ENCODE results near the gene NAGS.
"Not testable (repeated sequence)": the region's sequence is repeated elsewhere in the genome, so short reads cannot be mapped to it uniquely, and the experiment has no call there.

NAGS gene, protein sequence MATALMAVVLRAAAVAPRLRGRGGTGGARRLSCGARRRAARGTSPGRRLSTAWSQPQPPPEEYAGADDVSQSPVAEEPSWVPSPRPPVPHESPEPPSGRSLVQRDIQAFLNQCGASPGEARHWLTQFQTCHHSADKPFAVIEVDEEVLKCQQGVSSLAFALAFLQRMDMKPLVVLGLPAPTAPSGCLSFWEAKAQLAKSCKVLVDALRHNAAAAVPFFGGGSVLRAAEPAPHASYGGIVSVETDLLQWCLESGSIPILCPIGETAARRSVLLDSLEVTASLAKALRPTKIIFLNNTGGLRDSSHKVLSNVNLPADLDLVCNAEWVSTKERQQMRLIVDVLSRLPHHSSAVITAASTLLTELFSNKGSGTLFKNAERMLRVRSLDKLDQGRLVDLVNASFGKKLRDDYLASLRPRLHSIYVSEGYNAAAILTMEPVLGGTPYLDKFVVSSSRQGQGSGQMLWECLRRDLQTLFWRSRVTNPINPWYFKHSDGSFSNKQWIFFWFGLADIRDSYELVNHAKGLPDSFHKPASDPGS

DNA sequence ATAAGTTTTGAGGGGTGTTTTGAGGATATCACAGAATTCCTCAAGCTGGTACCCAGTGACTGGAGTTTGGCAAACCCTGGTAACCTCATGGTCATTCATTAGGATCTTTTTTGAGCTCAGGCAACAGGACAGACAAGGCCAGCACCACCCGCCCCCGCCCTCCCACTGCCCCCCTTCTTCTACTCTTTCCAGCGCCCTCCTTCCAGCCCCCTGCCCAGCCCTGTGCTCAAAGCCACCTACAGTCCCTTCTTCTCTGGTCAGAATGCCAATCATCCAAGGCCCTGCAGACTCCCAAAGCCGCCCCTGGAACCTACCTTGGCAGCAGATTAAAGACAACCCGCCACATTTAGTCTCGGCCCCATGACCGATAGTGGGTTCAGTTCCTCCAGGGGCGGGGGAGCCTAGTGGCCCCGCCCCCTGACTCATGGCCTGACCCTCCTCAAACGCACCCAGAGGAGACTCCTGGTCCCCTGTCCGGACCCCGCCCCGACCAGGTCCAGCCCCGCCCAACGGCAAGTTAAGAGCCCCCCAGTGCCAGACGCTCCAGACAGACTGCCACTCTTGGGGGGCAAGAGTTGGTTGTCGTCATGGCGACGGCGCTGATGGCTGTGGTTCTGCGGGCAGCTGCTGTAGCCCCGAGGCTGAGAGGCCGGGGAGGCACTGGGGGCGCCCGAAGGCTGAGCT is at the start of gene NAGS:
Gene NAGS, plus strand, starts transcription at position 546 of the 684 bp plus-strand sequence. Its CDS starts 42 bp downstream, at position 588.
- DNase-seq: peak in 2 of 3 experiments; percentile 38 to 54

DNA sequence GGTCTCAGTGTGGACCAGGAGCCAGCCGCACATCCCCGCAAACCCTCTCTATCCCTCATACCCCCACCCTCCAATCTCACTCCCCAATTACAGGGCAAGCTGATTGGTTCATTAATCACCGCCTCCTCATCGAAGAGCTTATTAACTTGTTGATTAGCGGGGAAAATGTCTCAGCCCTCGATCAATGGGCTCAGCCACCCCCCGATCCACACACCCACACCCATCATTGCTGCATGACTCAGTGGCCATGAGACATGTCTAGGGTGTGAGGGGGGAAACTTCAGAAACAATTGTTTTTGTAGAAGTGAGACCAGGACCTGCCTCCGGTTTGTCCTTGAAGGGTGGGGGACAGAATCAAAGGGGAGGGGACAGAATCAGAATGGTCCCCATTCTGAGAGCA is 48.2 kb upstream of the NAGS start:
- no peak for DNase-seq

DNA sequence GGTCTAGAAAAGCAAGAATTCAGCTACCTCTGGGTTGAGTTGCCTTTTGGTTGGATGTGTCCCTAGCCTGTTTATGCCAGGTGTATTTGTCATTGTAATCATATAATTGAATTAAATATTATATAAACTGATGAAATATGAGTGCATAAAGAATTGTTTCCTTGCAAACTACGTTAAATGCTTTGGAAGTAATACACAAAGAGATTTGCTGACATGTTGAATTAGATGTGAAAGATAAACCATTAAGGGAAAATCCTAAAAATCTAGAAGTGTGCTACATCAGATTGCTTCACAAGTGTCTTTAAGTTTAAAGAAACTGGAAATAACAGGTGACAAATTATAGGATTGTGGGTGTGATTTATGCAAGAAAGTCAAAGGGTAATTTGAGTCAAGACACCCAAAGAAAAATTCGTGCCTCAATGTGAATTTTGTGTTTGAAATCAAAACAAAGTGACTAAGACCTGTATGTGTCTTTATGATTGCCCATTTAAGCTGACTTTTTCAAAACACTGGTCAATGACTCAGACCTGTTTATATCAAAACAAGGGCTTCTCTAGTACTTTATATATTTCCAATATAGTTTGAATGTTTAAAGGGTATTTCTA is 45.6 kb upstream of the NAGS start:
- no peak for DNase-seq

DNA sequence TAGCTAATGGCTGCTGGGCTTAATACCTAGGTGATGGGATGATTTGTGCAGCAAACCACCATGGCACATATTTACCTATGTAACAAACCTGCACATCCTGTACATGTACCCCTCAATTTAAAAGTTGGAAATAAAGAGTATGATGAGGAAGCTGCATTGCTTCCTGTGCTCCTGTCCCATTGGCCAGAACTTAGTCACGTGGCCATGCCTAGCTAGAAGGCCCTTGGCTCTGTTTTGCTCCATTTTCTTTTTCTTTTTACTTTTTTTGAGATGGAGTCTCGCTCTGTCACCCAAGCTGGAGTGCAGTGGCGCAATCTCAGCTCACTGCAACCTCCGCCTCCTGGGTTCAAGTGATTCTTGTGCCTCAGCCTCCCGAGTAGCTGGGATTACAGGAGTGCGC is 43.1 kb upstream of the NAGS start:
- not testable (repeated sequence) for DNase-seq

DNA sequence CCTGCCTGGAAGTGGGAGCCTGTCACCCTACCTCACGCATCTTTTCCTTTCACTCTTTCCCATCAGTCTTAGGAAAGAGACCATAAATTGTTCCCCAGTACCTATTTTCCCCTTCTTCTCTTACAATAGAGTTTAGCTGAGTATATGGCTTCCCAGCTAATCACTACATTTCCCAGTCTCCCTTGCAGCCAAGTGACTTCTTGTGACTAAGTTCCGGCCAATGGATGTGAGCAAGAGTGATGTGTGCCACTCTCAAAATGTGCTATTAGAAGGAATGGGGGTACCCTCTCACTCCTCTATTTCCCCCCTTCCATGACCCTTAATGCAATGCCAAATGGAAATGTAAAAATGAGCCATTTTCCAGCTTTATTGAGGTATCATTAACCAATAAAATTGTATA is 42.5 kb upstream of the NAGS start:
- DNase-seq: no peak

DNA sequence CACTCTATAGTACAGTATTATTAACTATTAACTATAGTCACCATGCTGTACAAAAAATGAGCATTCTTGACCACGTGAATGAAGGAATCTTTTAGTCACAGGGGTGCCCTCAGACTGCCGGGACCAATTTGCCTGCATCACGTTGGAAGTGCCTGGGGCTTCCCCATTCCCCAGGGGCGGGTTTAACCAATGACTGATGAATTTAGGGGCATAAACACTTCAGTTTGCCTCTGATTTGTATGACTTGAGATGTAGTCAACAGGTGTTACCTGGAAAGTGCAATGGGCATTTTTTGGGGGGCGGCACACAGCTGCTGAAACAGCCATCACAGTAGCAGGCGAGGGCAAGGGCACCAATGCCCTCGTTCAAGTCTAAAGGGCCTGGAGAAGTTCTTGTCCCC is 41.9 kb upstream of the NAGS start:
- no peak for DNase-seq

DNA sequence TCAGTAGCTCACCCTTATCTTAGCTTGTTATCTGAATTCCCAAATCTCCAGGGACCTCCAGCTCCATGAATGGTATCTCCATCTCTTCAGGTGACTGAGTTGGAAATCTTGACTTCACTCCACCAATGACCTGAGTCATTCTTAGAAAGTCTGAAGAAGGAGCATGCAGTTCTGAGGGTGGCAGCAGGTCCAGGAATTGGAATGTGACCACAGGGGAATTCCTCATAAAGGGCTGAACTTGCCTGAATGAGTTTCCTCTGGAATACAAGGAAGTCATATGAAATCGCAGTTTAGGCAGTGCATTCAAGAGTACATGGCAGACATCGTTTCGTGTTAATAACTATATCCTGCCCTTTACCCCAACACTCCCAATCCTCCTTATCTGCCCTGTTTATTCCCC is 38.1 kb upstream of the NAGS start:
- no peak for DNase-seq

DNA sequence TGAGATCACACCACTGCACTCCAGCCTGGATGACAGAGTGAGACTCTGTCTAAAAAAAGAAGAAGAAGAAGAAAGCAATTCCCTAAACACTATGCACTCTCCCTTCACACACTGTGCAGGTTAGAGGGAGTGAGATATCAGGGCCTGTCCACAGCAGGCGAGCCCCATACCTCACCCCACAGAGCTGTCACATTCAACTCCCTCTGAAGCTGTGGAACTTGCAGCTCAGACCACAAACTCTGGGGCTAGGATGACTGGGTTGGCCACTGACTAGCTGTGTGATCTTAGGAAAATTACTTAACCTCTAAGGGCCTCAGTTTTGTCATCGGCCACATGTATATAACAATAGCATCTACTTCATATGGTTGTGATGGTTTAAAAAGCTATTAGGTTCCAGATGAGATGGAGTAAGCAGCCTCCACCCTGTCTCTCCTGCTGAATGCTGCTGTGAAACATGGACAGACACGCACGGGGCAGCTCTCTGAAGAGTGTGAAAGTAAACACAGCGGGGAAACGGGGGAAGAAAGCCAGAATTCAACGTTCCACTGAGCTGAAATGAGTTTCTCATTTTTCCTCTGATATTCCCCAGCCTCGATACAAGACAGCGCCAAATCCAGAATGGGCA is 37.1 kb upstream of the NAGS start:
- DNase-seq: no peak

DNA sequence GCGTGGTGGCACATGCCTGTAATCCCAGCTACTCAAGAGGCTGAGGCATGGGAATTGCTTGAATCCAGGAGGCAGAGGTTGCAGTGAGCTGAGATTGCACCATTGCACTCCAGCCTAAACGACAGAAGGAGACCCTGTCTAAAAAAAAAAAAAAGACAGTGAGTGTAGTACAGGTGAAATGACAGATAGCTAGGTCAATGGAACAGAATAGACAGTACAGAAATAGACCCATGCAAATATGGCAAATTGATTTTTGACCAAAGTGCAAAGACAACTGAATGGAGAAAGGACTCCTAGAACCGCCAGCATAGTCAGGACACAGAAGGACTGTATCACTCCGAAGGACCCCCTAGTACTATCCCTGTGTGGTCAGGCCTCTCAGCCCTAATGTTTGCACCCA is 34.1 kb upstream of the NAGS start:
- DNase-seq: no peak

DNA sequence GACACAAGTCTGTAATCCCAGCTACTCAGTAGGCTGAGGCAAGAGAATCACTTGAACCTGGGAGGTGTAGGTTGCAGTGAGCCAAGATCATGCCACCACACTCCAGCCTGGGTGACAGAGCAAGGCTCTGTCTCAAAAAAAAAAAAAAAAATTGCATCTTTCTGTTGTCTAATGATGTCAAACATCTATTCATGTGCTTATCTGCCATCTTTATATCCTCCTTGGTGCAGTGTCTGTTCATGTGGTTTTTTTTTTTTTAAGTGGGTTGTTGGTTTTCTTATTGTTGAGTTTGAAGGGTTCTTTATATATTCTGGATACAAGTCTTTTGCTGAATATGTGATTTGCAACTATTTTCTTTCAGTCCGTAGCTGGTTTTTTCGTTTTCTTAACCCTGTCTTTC is 33.0 kb upstream of the NAGS start:
- not testable (repeated sequence) for DNase-seq

DNA sequence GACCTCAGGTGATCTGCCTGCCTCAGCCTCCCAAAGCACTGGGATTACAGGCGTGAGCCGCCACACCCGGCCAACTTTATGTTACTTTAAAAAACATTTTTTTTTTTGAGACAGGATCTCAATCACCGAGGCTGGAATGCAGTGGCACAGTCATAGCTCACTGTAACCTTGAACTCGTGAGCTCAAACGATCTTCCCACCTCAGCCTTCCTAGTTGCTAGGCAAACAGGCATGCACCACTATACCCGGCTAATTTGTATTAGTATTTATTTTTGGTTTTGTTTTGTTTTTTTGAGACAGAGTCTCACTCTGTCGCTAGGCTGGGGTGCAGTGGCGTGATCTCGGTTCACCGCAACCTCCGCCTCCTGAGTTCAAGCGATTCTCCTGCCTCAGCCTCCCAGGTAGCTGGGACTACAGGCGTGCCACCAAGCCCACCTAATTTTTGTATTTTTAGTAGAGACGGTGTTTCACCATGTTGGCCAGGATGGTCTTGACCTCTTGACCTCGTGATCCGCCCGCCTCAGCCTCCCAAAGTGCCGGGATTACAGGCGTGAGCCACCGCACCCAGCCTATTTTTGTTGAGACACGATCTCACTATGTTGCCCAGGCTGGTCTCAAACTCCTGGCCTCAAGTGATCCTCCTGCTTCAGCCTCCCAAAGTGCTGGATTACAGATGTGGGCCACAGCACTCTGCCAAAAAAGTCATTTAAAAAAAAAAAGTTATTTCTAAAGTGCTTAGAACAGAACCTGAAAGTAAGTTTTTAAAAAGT is 31.8 kb upstream of the NAGS start:
- DNase-seq: not testable (repeated sequence)

DNA sequence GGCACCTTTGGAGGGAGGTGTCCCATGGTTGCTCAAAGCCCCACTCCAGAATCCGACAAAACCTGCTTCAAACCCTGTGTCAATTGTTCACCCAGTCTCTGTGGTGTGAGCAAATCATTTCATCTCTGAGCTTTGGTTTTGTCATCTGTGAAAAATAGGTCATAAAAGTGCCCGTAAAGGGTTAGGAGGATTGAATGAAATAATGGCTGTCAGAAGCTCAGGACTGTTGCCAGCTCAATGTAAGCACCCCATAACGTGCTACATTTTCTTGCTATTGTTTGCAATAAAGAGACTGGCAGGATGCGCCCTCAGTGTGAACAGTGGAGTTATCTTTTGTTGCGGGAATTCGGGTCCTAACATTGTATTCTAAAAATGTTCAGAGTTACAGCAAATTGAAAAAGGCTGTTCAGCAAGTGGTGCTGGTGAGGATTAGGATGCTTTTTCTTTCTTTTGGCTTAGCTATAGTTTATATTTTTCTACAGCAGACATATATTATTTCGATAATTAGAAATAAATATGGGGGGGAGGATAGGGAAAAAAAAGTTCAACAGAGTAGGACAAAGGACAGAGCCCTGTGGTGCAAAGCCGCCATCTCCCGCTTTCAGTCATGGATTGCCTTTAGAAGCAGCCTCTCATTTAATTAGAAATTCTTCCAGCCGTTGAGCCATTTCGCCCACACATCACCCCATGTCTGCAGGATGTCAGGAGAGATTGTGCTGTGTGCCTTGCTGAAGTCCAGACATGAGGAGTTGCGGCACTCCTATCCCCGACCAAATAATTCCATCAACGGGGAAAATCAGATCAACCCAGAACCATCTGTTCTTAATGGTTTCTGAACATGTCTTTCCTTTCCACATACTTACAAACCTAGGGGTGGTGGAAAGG is 29.8 kb upstream of the NAGS start:
- no peak for DNase-seq

DNA sequence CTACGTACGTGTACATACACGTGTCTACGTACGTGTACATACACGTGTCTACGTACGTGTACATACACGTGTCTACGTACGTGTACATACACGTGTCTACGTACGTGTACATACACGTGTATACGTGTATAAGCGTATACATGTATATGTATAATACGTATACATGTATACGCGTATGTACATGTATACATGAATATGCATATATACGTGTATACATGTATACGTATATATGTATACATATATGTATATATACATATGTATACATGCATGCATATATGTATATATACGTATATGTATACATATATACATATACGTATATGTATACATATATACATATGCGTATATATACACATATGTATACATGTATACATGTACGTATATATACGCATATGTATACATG is 28.5 kb upstream of the NAGS start:
- DNase-seq: no peak

DNA sequence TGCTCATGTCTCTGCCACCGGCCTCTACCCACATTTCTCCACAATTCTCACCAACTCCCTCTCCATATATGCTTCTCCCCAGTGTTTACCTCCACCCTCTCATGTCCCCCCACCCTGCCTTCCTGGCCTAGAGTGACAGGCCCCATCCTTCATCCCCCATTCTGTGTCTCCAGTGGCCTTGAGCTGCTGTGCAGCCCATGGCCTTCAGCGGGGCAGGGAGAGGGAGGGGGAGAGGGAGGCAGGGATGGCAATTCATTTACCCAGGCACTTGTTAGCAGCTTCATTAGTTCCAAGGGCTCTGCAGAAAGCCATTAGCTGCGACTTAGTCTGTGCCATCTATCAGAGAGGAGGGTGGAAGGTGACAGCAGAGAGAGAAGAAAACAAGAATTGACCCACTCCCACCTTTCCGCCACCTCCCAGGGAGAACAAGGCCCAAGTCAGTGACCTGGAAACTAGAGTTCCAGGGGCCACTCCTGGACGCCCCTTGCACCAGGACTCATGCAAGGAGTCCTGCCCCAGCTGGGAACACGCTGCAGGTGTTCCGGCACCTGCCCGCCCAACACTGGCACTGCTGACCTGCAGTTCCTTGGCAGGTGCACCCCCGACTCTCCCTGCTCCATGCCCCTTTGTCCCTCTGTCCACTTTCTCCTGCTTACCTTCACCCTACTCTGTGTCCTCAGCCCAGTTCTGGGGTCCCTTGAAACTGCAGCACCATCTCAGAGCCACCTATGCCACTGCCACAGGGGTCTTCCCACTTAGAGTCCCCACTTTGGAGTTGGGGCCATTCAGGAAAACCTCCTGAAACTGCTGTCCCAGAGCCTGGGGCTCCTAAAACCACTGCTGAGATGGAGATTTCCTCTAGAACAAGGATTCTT is 27.2 kb upstream of the NAGS start:
- DNase-seq: no peak

DNA sequence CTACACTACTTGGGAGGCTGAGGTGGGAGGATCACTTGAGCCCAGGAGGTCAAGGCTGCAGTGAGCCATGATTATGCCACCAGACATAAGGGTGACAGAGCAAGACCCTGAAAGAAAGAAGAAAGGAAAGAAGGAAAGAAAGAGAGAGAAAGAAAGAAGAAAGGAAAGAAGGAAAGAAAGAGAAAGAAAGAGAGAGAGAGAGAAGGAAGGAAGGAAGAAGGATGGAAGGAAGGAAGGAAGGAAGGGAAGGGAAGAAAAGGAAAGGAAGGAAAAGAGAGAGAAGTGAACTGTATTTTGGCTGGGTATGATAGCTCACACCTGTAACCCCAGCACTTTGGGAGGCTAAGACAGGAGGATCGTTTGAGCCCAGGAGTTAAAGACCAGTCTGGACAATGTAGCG is 26.3 kb upstream of the NAGS start:
- no peak for DNase-seq

DNA sequence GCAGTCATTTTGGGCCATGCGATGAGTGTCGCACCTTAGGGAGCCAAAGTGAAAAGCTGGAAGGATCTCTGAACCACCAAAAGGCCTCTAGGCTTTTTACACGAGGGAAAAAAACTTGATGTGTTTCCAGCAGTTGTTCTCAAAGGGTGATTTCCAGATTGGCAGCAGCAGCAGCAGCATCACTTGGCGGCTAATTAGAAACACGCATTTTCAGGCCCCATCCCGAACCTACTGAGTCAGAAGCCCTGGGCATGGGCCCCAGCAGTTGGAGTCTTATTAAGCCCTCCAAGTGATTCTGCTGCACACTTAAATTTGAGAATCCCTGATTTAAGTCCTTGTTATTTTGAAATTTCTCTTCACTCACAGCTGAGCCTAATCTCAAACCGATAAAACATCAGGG is 25.4 kb upstream of the NAGS start:
- no peak for DNase-seq

DNA sequence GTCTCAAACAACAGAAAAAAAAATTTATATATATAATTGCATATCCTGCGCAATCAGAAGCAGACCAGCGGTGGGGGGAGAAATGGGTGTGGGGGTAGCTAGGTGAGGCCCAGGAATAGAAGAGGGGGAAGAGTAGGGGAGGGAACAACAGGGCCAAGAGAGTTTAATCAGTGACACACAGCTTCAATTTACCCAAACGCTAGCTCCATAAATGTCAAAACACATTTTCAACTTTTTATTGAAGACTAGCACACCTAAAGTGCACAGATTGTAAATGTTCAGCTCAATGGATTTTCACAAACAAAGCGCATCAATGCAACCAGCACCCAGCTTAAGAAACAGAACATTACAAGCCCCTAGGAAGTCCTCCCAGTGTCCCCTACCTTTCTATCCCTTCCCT is 24.8 kb upstream of the NAGS start:
- DNase-seq: no peak

DNA sequence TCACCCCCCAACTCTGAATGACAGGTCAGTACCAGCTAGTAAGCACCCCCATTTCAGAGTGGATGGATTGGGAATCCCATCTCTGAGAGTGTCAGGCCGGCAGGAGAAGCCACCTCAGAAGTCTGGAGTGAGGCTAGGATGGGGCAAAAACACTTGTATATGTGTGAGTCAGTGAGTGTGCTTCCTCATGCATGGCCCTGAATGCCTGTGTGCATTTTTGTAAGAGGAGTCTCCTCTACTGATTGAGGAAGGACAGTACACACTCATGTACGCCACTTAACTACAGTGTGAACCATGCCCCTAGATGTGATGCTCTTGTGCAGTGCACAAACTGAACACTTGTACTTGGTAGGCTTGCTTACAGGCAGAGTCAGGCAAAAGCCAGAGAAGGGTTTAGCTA is 22.3 kb upstream of the NAGS start:
- DNase-seq: peak in 1 of 3 experiments; percentile 5

DNA sequence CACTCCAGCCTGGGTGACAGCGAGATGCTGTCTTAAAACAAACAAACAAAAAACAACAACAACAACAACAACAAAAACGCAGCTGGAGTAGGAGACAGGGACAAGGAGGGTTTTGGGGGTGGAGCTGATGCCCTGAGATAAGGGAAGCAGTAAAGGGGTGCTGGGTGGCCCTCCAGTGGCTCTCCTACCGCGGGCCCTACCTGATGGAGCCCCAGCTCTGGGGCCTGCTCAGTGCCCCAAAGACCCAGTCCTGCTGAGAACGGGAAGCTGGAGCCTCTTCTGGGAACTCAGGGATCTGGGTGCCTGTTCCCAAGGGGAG is 21.3 kb upstream of the NAGS start:
- DNase-seq: no peak

Measured in NCI-H1417 (cell line).